ENCODE results near the gene LRPPRC. TPM values are rescaled to one million over a fixed set of nuclear protein-coding genes. Genes with fewer than 3 reads are reported as not detected.

LRPPRC gene
- total and polyA plus RNA-seq, 2 experiments from 2014 or later = 163 to 200 TPM

GRCh38 chr2:44040365-44040764 is 44.6 kb upstream of the LRPPRC start:
- Mint-ChIP-seq H3K9me3 (no peaks in the 10 kb centered on the region), H3K27ac (no peak overlapping the region), H3K4me3 (no peak overlapping the region), H3K27me3 (ENCODE audit: insufficient read depth, low read depth, poor library complexity) (peaks cover 3% of the 10 kb centered on the region), H3K36me3 (ENCODE audit: low read depth) (no peaks in the 10 kb centered on the region), H3K4me1 (peaks cover 19% of the 10 kb centered on the region)
- Histone ChIP-seq H3K4me3 (no peak overlapping the region), H4K20me1 (replicated peaks; ENCODE audit: insufficient read depth) (no peaks in the 10 kb centered on the region), H3K27ac (ENCODE audit: low read depth) (no peak overlapping the region), H3K79me2 (replicated peaks; ENCODE audit: insufficient read depth) (no peaks in the 10 kb centered on the region), H3F3A (replicated peaks; ENCODE audit: low read depth) (no peaks in the 10 kb centered on the region), H3K9me2 (ENCODE audit: insufficient read depth) (no peaks in the 10 kb centered on the region), H3K36me3 (ENCODE audit: insufficient read depth) (no peaks in the 10 kb centered on the region), H2AFZ (peak overlapping the region; percentile 66), H3K4me2 (no peak overlapping the region), H3K27me3 (ENCODE audit: insufficient read depth) (no peaks in the 10 kb centered on the region), H3K4me1 (ENCODE audit: insufficient read depth) (peaks cover 12% of the 10 kb centered on the region)
- DNase-seq (ENCODE audit: low spot score) = no peak
- no peak for ATAC-seq
- TF ChIP-seq ZNF114 (CRISPR knock-in tag; IDR thresholded peaks at IDR 0.05) = no peak
- TF ChIP-seq CTCF (conservative IDR thresholded peaks at IDR 0.05; ENCODE audit: low read depth in 2 of 2) = no peak
- TF ChIP-seq NANOG (IDR thresholded peaks at IDR 0.05; ENCODE audit: borderline replicate concordance) = no peak
- no peak for TF ChIP-seq JUNB (IDR thresholded peaks at IDR 0.05; ENCODE audit: unreplicated experiment)
- no peak for TF ChIP-seq EZH2 (IDR thresholded peaks at IDR 0.05; ENCODE audit: low read depth, unreplicated experiment)
- no peak for TF ChIP-seq EZH2phosphoT487 (IDR thresholded peaks at IDR 0.05; ENCODE audit: unreplicated experiment)
- no peak for TF ChIP-seq ETS1 (IDR thresholded peaks at IDR 0.05)
- no peak for TF ChIP-seq ZNF331 (CRISPR knock-in tag; IDR thresholded peaks at IDR 0.05; ENCODE audit: low read depth)

- H3K36me3 ChIP-seq (ENCODE audit: insufficient read depth) = no peaks in the 10 kb centered on the region
- H3K27me3 ChIP-seq (ENCODE audit: insufficient read depth) = no peaks in the 10 kb centered on the region
- Mint-ChIP-seq H3K9me3 (no peaks in the 10 kb centered on the region), H3K27me3 (ENCODE audit: insufficient read depth, low read depth, poor library complexity) (peaks cover 3% of the 10 kb centered on the region), H3K27ac (no peak overlapping the region), H3K4me3 (no peak overlapping the region), H3K36me3 (ENCODE audit: low read depth) (no peaks in the 10 kb centered on the region), H3K4me1 (peaks cover 19% of the 10 kb centered on the region)
- no peak overlapping the region for H3K4me2 ChIP-seq
- ATAC-seq (peak; percentile 63), DNase-seq (ENCODE audit: low spot score) (no peak)
- no peak overlapping the region for H3K4me3 ChIP-seq
- H3K9me2 ChIP-seq (ENCODE audit: insufficient read depth) = no peaks in the 10 kb centered on the region
- no peaks in the 10 kb centered on the region for H3F3A ChIP-seq (replicated peaks; ENCODE audit: low read depth)
- no peaks in the 10 kb centered on the region for H4K20me1 ChIP-seq (replicated peaks; ENCODE audit: insufficient read depth)
- no peaks in the 10 kb centered on the region for H3K79me2 ChIP-seq (replicated peaks; ENCODE audit: insufficient read depth)
- peaks cover 12% of the 10 kb centered on the region for H3K4me1 ChIP-seq (ENCODE audit: insufficient read depth)
- H3K27ac ChIP-seq (ENCODE audit: low read depth) = no peak overlapping the region
- no peak overlapping the region for H2AFZ ChIP-seq
- no peak for TF ChIP-seq ZNF114 (CRISPR knock-in tag; IDR thresholded peaks at IDR 0.05)
Measured at GRCh38 chr2:44038277-44038676, 42.5 kb upstream of the LRPPRC start.

- Mint-ChIP-seq H3K27me3 (ENCODE audit: insufficient read depth, low read depth, poor library complexity) (peaks cover 3% of the 10 kb centered on the region), H3K36me3 (ENCODE audit: low read depth) (no peaks in the 10 kb centered on the region), H3K4me1 (peaks cover 19% of the 10 kb centered on the region), H3K4me3 (no peak overlapping the region), H3K27ac (no peak overlapping the region), H3K9me3 (no peaks in the 10 kb centered on the region)
- H2AFZ ChIP-seq = peak overlapping the region; percentile 93
- no peak overlapping the region for H3K4me2 ChIP-seq
- H3K27me3 ChIP-seq (ENCODE audit: insufficient read depth) = no peaks in the 10 kb centered on the region
- no peaks in the 10 kb centered on the region for H4K20me1 ChIP-seq (replicated peaks; ENCODE audit: insufficient read depth)
- no peak overlapping the region for H3K4me3 ChIP-seq
- ATAC-seq (peak; percentile 46), DNase-seq (ENCODE audit: low spot score) (no peak)
- H3K36me3 ChIP-seq (ENCODE audit: insufficient read depth) = no peaks in the 10 kb centered on the region
- no peaks in the 10 kb centered on the region for H3K79me2 ChIP-seq (replicated peaks; ENCODE audit: insufficient read depth)
- no peaks in the 10 kb centered on the region for H3F3A ChIP-seq (replicated peaks; ENCODE audit: low read depth)
- no peak overlapping the region for H3K27ac ChIP-seq (ENCODE audit: low read depth)
- H3K9me2 ChIP-seq (ENCODE audit: insufficient read depth) = no peaks in the 10 kb centered on the region
- H3K4me1 ChIP-seq (ENCODE audit: insufficient read depth) = peaks cover 12% of the 10 kb centered on the region
- TF ChIP-seq NANOG (IDR thresholded peaks at IDR 0.05; ENCODE audit: borderline replicate concordance) (no peak), EZH2 (IDR thresholded peaks at IDR 0.05; ENCODE audit: low read depth, unreplicated experiment) (no peak), REST (IDR thresholded peaks at IDR 0.05; ENCODE audit: unreplicated experiment) (no peak), ETS1 (IDR thresholded peaks at IDR 0.05) (no peak)
Measured at GRCh38 chr2:44037221-44037620, 41.4 kb upstream of the LRPPRC start.
